Measurements from ENCODE around the gene SMG6.

DNA sequence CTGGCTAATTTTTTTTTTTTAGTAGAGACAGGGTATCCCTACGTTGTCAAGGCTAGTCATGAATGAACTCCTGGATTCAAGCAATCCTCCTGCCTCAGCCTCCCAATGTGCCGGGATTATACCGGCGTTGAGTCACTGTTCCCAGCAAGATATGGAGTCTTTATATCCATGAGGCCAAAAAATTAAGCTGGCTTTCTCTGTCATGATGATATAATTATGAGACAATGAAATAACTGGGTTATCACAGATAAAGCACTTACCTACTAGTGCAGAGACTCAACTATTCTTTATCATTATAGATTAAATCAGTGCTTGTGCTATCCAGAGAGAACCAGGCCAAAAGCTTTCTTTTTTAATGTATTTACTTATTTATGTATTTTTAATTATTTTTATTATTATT lies 36.2 kb downstream of the SMG6 start:
- TF ChIP-seq, protein P1, sequence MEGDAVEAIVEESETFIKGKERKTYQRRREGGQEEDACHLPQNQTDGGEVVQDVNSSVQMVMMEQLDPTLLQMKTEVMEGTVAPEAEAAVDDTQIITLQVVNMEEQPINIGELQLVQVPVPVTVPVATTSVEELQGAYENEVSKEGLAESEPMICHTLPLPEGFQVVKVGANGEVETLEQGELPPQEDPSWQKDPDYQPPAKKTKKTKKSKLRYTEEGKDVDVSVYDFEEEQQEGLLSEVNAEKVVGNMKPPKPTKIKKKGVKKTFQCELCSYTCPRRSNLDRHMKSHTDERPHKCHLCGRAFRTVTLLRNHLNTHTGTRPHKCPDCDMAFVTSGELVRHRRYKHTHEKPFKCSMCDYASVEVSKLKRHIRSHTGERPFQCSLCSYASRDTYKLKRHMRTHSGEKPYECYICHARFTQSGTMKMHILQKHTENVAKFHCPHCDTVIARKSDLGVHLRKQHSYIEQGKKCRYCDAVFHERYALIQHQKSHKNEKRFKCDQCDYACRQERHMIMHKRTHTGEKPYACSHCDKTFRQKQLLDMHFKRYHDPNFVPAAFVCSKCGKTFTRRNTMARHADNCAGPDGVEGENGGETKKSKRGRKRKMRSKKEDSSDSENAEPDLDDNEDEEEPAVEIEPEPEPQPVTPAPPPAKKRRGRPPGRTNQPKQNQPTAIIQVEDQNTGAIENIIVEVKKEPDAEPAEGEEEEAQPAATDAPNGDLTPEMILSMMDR (IDR thresholded peaks at IDR 0.05; ENCODE audit: extremely low read depth in 1 of 2, insufficient read depth in 1 of 2, low read depth in 1 of 2, low read length in 2 of 2) = no peak
- TF ChIP-seq, protein P2, sequence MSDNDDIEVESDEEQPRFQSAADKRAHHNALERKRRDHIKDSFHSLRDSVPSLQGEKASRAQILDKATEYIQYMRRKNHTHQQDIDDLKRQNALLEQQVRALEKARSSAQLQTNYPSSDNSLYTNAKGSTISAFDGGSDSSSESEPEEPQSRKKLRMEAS (IDR thresholded peaks at IDR 0.05; ENCODE audit: insufficient read depth, insufficient read length) = no peak
